Neural cell (in vitro differentiated cells): ENCODE measurements around the gene CABP2. TPM values are rescaled to one million over a fixed set of nuclear protein-coding genes. Genes with fewer than 3 reads are reported as not detected.
"Not testable (repeated sequence)": the region's sequence is repeated elsewhere in the genome, so short reads cannot be mapped to it uniquely, and the experiment has no call there.

Experiments used
- H2AFZ ChIP-seq: fragments of 200-600, 300-800 bp; sonication (generic), shearing (Covaris generic); 2 replicates; pipeline ENCODE4 v1.6.0; 2014; ENCODE audit warnings: low read depth, mild to moderate bottlenecking, antibody characterized with exemption, low read length, moderate library complexity
- H3F3A ChIP-seq: fragments of 200-600 bp; shearing (Covaris generic); 2 replicates; pipeline ENCODE4 v1.6.1; 2016; ENCODE audit warnings: mild to moderate bottlenecking, moderate library complexity, mixed read lengths, antibody characterized with exemption, low read length; ENCODE audit not compliant: insufficient read depth, poor library complexity, severe bottlenecking
- H3K27ac ChIP-seq: fragments of 200-600, 300-800 bp; sonication (generic), shearing (Covaris generic); 2 replicates; pipeline ENCODE4 v1.5.1; 2014; ENCODE audit warnings: mild to moderate bottlenecking, low read length, moderate library complexity
- H3K27me3 ChIP-seq: fragments of 300-800, 200-600 bp; sonication (generic), shearing (Covaris generic); 2 replicates; pipeline ENCODE4 v1.6.0; 2014; ENCODE audit warnings: mild to moderate bottlenecking, low read depth, low read length, moderate library complexity; ENCODE audit not compliant: insufficient read depth
- H3K36me3 ChIP-seq: fragments of 300-800, 200-600 bp; sonication (generic), shearing (Covaris generic); 2 replicates; pipeline ENCODE4 v1.5.1; 2014; ENCODE audit warnings: mild to moderate bottlenecking, antibody characterized with exemption, low read length, moderate library complexity; ENCODE audit not compliant: insufficient read depth
- H3K4me2 ChIP-seq: fragments of 300-800, 200-600 bp; sonication (generic), shearing (Covaris generic); 2 replicates; pipeline ENCODE4 v1.6.0; 2014; ENCODE audit warnings: mild to moderate bottlenecking, low read length
- H3K4me3 ChIP-seq: fragments of 300-800, 200-600 bp; sonication (generic), shearing (Covaris generic); 2 replicates; pipeline ENCODE4 v1.5.1; 2014; ENCODE audit warnings: mild to moderate bottlenecking, low read length, moderate library complexity
- H3K79me2 ChIP-seq: fragments of 200-600 bp; shearing (Covaris generic); replicated peaks from 2 replicates; pipeline ENCODE4 v1.6.0; 2014; ENCODE audit warnings: mild to moderate bottlenecking, low read length, moderate library complexity; ENCODE audit not compliant: insufficient read depth
- H3K9ac ChIP-seq: fragments of 300-800, 200-600 bp; sonication (generic), shearing (Covaris generic); 2 replicates; pipeline ENCODE4 v1.6.1; 2016; ENCODE audit warnings: mild to moderate bottlenecking, low read length, mixed read lengths
- H3K9me2 ChIP-seq: fragments of 200-600 bp; shearing (Covaris generic); 2 replicates; pipeline ENCODE4 v1.6.1; 2016; ENCODE audit warnings: mild to moderate bottlenecking, low read length, mixed read lengths; ENCODE audit not compliant: insufficient read depth
- H3K9me3 ChIP-seq: fragments of 200-600, 300-800 bp; sonication (generic), shearing (Covaris generic); 2 replicates; pipeline ENCODE4 v1.6.1; 2016; ENCODE audit warnings: mild to moderate bottlenecking, mixed run types, low read length, moderate library complexity, mixed read lengths
- H4K20me1 ChIP-seq: fragments of 200-600 bp; shearing (Covaris generic); 2 replicates; pipeline ENCODE4 v1.6.1; 2016; ENCODE audit warnings: mild to moderate bottlenecking, mixed run types; ENCODE audit not compliant: insufficient read depth
- EP300 ChIP-seq: fragments of 450-650 bp; conservative IDR thresholded peaks from 2 replicates; pipeline ENCODE4 v1.6.1; 2014; ENCODE audit warnings: antibody characterized with exemption, mild to moderate bottlenecking, moderate library complexity; ENCODE audit not compliant: poor library complexity, severe bottlenecking
- EZH2 ChIP-seq: fragments of 200-600, 300-800 bp; shearing (Covaris generic), sonication (generic); IDR thresholded peaks from 2 replicates; pipeline ENCODE4 v1.6.1; 2014; ENCODE audit warnings: antibody characterized with exemption, low read length, borderline replicate concordance, mild to moderate bottlenecking; ENCODE audit not compliant: insufficient read depth, poor library complexity, severe bottlenecking
- MXI1 ChIP-seq: fragments of 450-650 bp; conservative IDR thresholded peaks from 2 replicates; pipeline ENCODE4 v1.6.1; 2014; ENCODE audit warnings: antibody characterized with exemption, mild to moderate bottlenecking; ENCODE audit not compliant: poor library complexity, severe bottlenecking
- POLR2AphosphoS5 ChIP-seq: IDR thresholded peaks from 2 replicates; pipeline ENCODE4 v1.6.1; 2012
- RAD21 ChIP-seq: fragments of 450-650 bp; conservative IDR thresholded peaks from 2 replicates; pipeline ENCODE4 v1.6.1; 2014; ENCODE audit warnings: antibody characterized with exemption, mild to moderate bottlenecking, moderate library complexity
- REST ChIP-seq: IDR thresholded peaks from 2 replicates; pipeline ENCODE4 v1.6.1; 2012; ENCODE audit warnings: borderline replicate concordance
- SMC3 ChIP-seq: fragments of 450-650 bp; conservative IDR thresholded peaks from 2 replicates; pipeline ENCODE4 v1.6.1; 2014; ENCODE audit warnings: antibody characterized with exemption, mild to moderate bottlenecking, moderate library complexity; ENCODE audit not compliant: poor library complexity
- TAF1 ChIP-seq: IDR thresholded peaks from 2 replicates; pipeline ENCODE4 v1.6.1; 2012; ENCODE audit warnings: low read depth
- polyA plus RNA-seq: library from polyadenylated mRNA; depleted of rRNA; stranded (reverse); fragments of >200 nt; gene quantifications from 2 replicates; pipeline ENCODE4 v1.2.3, GENCODE V29; 2014
- TF ChIP-seq, protein P1 (sequence below): fragments of 450-650 bp; IDR thresholded peaks from 2 replicates; pipeline ENCODE4 v1.5.1; 2014; ENCODE audit warnings: antibody characterized with exemption, mild to moderate bottlenecking, moderate library complexity; ENCODE audit not compliant: poor library complexity, severe bottlenecking

The CABP2 gene
- polyA plus RNA-seq, 1 donor from 2014 or later: not detected

DNA sequence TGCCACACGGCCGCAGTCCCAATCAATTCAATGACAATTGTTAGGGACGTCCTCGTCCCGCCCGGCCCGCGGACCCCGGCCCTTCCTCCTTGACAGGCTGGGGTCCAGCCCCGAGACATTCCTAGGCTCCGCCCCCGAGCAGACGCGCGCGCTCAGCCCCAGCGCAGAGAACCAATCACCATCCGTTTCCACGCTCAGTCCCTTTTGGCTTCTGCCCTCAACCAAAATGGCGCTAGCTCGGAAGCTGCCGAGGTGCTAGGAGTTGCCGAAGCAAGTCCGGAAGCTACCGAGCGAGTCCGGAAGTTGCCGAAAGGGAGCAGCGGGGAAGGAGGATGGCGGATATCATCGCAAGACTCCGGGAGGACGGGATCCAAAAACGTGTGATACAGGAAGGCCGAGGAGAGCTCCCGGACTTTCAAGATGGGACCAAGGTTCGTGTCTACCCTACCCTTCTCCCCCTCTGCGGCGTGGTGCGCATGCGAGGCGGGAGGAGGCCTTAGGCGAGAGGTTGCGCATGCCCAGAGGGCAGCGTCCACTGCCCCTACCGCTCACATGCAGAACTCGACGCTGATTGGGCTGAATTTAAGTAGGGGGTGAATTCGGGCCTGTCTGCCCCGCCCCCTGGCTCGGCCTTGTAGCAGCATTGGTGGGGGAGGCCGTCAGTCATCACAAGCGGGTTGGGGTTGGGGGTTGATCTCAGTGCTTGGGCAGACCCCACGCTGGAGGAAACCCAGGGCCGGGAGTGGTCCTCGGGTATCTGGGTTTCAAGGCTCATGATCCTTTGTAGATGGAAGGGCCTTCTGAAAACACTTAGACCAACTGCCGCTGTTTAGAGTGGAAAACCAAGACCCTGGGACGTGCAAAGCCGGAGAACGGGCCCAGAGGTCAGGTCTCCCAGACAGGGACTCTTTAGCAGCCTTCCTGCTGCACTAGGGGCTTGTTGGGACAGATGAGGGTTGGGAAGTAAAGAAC, 40.1 kb downstream of the CABP2 start, which contains the start of gene AIP:
Gene AIP (plus strand): TSS at position 200 of the 972 bp plus-strand sequence. CDS start 133 bp downstream, at position 333.
- Histone ChIP-seq H3K4me3 (peak within 1 kb of the TSS; percentile 73), H3K9me3 (no peaks in the 10 kb centered on the region), H3F3A (no peaks in the 10 kb centered on the region), H2AFZ (peak within 1 kb of the TSS; percentile 71), H3K27me3 (no peaks in the 10 kb centered on the region), H3K27ac (peak within 1 kb of the TSS; percentile 90), H4K20me1 (no peaks in the 10 kb centered on the region), H3K9ac (peak within 1 kb of the TSS; percentile 80), H3K36me3 (no peaks in the 10 kb centered on the region), H3K9me2 (no peaks in the 10 kb centered on the region), H3K79me2 (peaks cover 4% of the 10 kb centered on the region), H3K4me2 (peak within 1 kb of the TSS; percentile 64)
- TF ChIP-seq EZH2 (no peak), TAF1 (peak; percentile 82), REST (peak; percentile 90), SMC3 (peak; percentile 37), MXI1 (peak; percentile 70), POLR2AphosphoS5 (peak; percentile 80), EP300 (peak; percentile 48), RAD21 (no peak)
- TF ChIP-seq, protein P1, sequence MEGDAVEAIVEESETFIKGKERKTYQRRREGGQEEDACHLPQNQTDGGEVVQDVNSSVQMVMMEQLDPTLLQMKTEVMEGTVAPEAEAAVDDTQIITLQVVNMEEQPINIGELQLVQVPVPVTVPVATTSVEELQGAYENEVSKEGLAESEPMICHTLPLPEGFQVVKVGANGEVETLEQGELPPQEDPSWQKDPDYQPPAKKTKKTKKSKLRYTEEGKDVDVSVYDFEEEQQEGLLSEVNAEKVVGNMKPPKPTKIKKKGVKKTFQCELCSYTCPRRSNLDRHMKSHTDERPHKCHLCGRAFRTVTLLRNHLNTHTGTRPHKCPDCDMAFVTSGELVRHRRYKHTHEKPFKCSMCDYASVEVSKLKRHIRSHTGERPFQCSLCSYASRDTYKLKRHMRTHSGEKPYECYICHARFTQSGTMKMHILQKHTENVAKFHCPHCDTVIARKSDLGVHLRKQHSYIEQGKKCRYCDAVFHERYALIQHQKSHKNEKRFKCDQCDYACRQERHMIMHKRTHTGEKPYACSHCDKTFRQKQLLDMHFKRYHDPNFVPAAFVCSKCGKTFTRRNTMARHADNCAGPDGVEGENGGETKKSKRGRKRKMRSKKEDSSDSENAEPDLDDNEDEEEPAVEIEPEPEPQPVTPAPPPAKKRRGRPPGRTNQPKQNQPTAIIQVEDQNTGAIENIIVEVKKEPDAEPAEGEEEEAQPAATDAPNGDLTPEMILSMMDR: peak; percentile 66

- Histone ChIP-seq H3K9me3 (no peaks in the 10 kb centered on the region), H3K79me2 (peaks cover 4% of the 10 kb centered on the region), H4K20me1 (no peaks in the 10 kb centered on the region), H3F3A (no peaks in the 10 kb centered on the region), H3K36me3 (no peaks in the 10 kb centered on the region), H2AFZ (peak overlapping the region; percentile 71), H3K27ac (peak overlapping the region; percentile 90), H3K4me2 (peak overlapping the region; percentile 64), H3K9ac (peak overlapping the region; percentile 80), H3K27me3 (no peaks in the 10 kb centered on the region), H3K9me2 (no peaks in the 10 kb centered on the region), H3K4me3 (peak overlapping the region; percentile 73)
- TF ChIP-seq, protein P1: no peak
- TF ChIP-seq POLR2AphosphoS5: no peak
Observed at GRCh38 chr11:67482275-67482826, 40.9 kb downstream of the CABP2 start.

GRCh38 chr11:67477344-67478050, 45.7 kb downstream of the CABP2 start:
- not testable (repeated sequence) for H3K27me3 ChIP-seq

More at GRCh38 chr11:67477344-67478050, 45.7 kb downstream of the CABP2 start:
- not testable (repeated sequence) for H3K9me3 ChIP-seq, H3K79me2 ChIP-seq, H3F3A ChIP-seq, H4K20me1 ChIP-seq, H2AFZ ChIP-seq, H3K27ac ChIP-seq, H3K9ac ChIP-seq, H3K4me3 ChIP-seq, H3K36me3 ChIP-seq, H3K4me2 ChIP-seq, H3K9me2 ChIP-seq
